Stimulated activated CD4-positive, alpha-beta T cell treated with anti-CD3 and anti-CD28 coated beads, Interleukin-15, amount 100 ng/mL, for 24 hours (primary cell): ENCODE results near the gene TRIOBP.
"Not testable (repeated sequence)": the region's sequence is repeated elsewhere in the genome, so short reads cannot be mapped to it uniquely, and the experiment has no call there.

Experiments used
- DNase-seq: peaks from one replicate; pipeline ENCODE4 v3.0.0-alpha.2; 2020

TRIOBP gene

DNA sequence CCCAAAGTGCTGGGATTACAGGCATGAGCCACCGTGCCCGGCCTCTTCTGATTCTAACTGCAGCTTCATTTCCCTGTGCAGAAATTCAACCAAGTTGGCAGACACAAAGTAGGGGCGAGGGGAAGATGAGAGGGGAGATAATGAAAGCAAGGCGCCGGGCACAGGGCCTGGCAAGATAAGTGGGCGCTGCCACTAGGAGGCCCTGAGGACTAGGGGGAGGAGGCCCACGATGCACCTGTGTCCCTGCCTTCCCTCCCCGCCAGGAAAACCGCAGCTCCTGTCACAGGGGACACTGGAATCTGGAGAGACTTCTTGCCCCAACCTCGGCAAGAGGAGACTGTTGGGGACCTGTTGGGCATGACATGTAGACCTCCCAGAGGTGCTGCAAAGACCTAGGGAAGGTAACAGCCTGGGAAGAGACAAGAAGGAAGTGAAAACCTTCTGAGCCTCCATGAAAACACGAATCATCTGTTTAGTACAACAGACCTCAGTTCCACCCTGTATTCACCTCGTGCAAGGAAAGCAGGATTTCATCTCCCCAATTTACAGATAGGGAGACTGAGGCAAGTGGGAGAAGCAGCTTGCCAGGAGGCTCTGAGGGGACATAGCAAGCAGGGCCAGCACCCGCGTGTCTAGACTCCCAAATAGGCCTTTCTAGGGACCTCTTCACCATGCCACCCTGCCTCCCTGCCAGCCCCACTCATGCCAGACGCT lies 24.5 kb upstream of the TRIOBP start:
- DNase-seq: no peak

DNA sequence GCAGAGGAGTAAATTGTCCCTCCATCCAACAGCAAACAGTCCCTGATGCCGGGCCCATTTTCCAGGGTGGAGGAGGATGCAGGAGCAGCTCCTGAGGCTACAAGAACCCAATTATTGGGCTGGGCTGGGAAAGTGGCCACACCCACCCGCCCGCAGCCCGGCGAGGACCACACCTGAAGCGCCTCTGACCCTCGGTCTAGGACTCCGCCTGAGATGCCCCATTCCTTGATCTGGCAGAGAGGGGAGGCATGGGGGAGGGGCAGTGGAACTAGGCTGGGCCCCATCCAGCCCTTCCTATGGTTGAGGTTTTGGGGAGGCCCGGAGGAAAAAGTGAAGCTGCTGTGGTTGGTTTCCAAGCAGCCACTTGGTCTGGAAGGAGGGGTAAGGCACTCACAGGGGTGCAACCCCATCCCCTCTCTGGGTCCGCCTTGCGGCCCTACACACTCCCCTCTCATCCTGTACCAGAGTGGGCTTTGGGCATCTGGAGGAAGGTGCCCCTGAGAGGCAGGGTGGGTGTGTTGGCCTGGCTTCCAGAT lies 23.9 kb upstream of the TRIOBP start:
- DNase-seq: peak; percentile 55

DNA sequence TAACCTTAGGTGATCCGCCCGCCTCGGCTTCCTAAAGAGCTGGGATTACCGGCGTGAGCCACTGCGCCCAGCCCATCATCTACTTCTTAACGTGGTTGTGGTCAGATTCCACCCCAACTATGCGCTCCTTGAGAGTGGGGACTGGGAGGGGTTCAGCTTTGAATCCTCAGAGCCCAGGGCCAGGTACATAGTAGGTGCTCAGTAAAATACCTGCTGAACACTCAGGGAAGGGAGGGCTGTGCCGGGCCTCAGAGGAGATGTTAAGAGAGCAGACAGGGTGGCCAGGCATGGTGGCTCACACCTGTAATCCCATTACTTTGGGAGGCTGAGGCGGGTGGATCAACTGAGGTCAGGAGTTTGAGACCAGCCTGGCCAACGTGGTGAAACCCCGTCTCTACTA lies 22.6 kb upstream of the TRIOBP start:
- no peak for DNase-seq

DNA sequence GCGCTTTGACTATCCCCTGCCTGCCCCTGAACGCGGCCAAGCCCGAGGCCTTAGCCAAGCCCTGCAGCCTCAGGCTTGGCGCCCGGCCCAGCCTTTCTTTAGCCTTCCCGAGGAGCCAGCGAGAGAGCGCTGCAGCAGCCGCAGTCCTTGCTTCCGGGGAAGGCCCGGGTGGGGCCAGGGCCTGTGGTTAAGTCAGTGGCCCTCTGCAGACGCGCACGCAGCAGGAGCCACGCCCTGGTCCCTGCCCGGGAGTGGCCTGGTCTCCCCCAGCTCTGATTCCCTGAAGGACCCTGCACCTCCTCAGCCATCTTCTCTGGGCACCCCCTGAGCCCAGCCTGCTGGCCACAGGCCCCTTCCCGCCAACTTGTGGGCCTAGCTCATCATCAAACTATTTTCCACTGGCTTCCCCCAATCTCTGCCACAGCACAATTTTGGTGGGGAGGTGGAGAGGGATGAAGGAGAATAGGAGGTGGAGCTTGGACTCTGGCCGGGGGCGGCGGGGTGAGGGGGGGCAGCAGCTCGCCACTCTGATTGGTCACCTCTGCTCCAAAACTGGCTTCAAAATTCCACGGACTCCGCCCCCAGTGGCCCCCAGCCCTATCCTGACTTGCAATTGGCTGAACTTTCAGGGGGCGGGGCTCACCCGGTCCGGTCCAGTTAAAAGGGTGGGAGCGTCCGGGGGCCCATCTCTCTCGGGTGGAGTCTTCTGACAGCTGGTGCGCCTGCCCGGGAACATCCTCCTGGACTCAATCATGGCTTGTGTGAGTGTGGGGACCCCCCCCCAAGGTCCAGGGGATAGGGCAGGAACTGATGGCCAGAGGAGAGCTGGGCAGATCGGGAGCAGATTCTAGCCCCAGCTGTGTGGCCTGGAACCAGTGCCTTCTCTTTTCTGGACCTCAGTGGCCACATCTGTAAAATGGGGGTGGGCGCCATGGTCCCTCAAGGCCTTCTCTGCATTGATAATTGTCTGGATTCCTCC lies 21.6 kb upstream of the TRIOBP start, which contains the start of gene LGALS1:
Gene LGALS1 (plus strand): TSS at position 686 of the 979 bp plus-strand sequence. CDS start 67 bp downstream, at position 753.
- peak; percentile 80 for DNase-seq

DNA sequence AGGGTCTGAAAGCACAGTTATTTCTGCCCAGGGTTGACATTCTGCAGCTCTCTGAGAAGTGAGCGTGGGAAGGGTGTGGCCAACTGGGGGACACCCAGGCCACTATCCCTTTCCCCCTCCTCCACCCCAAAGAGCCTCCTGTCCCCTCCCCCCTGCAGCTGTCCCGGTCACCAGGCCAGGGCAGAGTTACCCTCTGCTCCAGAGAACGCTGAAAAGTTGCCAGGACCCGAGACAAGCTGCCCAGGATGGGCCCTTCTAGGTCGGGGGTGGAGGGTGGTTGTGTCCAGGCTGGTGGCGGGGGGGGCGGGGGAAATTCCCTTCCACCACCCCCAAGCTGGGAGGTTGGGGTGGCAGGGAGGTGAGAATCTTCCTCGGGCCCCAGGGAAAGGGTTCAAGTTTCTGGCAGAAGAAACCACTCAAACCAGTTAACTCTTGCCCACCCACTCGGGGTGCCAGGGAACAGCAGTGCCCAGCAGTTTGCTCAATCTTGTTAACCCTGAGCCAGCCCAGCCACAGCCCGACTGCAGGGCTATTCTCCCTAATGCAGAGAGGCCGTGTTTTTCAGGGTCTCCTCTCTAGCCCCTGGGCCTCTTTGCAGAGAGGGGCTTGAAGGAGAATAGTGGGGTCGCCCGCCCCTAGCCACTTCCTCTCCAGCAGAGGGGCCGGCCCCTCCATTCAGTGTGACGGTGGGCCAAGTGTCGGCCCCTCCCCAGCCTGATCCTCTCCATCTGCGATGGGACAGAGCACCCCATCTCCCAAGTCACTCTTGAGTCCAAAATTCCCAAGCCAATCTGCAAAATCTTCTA lies 20.7 kb upstream of the TRIOBP start:
- DNase-seq: peak; percentile 48

DNA sequence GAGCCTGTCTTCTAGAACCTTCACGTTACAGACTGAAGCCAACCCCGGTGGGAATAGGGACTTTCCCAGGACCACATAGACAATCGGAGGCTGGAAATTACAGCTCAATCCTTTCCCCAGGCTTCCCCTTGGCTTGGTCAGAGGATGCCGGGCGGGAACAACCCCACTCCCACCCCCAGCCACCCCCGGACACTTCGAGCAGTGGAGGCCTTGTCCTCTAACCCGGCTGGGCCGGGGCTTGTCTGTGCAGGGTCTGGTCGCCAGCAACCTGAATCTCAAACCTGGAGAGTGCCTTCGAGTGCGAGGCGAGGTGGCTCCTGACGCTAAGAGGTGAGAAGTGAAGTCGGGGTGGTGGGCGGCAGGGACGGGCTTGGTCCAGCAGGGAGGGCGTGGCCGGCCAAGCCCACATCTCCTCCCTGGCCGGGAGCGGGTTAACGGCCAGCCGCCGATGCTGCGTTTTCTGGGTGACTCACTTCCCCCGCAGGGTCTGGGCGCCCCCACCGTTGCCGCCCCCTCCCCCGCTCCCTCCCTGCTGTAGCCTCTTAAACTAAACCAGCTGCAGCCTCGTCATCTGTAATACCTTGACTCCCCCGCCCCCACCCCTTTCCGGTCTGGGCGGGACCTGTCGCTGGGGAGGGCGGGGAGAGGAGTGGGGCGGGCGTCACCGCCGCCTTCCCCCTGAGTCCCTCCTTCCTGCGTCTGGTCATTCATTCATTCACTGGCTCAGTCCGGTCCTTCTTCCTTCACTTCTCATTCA lies 19.9 kb upstream of the TRIOBP start:
- DNase-seq: peak; percentile 95

DNA sequence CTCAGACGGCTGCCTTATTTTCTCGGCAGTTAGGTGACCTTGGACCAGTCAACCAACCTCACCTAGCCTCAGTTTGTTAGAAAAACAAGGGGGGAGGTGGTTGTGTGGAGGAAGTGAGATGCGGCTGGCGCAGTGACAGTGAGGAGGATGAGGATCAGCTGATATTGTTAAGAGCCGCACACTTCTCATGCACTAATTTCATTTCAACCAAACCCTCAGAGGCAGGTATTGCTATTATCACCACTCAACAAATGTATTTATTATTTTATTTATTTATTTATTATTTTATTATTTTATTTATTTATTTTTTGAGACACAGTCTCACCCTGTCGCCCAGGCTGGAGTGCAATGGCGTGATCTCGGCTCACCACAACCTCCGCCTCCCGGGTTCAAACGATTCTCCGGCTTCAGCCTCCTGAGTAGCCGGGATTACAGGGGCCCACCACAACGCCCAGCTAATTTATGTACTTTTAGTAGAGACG lies 19.3 kb upstream of the TRIOBP start:
- DNase-seq: no peak

DNA sequence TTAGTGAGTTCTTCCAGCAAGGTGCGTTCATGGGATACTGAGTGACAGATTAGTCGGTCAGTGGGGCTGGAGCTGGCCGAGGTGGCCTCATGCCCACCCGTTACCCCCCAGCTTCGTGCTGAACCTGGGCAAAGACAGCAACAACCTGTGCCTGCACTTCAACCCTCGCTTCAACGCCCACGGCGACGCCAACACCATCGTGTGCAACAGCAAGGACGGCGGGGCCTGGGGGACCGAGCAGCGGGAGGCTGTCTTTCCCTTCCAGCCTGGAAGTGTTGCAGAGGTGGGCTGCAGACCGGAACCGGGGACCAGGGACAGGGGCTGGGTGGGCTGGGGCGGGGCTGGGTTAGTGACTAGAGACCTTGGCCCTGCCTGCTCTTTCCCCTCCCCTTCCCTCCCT lies 18.5 kb upstream of the TRIOBP start:
- no peak for DNase-seq

DNA sequence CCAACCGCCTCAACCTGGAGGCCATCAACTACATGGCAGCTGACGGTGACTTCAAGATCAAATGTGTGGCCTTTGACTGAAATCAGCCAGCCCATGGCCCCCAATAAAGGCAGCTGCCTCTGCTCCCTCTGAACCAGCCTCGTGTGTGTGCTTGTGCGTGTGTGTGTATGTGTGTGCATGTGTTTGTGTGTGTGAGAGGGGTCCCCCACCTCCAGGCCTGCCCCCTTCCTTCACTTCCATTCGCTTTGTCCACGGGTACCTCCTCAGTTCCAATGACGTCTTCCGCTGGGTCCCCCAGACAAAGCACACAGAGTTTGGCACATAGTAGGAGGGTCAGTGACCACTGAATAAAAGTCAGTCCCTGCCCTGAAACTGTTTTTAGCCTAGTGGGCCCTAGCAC lies 17.2 kb upstream of the TRIOBP start:
- DNase-seq: no peak

DNA sequence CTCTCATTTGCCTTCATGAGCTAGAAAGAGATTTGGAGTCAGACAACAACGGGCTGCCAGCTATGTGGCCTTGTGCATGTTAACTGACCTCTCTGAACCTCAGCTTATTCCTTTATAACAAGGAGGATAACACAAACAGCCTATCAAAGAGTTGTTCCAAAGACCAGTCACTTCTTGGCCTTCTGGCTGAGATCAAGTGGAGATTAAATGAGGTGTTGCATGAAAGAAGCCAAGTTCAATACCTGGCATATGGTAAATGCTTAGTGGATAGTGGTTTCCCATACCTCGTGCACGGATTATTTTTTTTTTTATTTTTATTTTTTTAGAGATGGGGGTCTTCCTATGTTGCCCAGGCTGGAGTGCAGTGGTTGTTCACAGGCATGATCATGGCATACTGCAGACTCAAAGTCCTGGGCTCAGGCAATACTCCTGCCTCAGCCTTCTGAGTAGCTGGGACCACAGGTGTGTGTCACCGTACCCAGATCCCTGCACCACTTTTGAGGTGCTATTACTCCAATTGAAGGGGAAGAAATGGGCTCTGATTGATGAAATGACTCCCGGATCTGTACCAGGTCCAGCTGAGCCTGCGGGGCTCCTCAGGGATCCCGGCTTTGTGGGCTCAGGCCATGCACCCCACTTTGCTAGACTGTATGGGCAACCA lies 16.5 kb upstream of the TRIOBP start:
- no peak for DNase-seq

DNA sequence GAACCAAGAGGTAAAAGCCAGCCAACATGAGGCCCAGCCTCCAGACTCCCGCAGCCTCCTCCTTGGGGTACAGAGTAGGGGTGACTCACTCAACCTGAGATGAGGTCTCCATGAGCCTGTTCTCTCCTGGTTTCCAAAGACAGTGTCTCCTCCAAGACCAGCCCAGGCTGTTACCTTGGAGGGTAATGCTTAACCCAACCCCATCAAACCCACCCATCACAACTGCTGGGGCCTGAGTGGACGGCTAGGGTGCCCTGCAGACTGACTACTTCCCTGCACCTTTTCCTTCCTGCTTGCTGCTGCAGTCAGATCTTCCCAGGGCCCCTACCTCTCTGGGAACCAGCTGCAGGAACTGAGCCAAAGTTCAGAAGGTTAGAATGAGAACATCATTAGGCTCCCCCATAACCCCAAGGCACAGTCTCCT lies 15.8 kb upstream of the TRIOBP start:
- DNase-seq: no peak

DNA sequence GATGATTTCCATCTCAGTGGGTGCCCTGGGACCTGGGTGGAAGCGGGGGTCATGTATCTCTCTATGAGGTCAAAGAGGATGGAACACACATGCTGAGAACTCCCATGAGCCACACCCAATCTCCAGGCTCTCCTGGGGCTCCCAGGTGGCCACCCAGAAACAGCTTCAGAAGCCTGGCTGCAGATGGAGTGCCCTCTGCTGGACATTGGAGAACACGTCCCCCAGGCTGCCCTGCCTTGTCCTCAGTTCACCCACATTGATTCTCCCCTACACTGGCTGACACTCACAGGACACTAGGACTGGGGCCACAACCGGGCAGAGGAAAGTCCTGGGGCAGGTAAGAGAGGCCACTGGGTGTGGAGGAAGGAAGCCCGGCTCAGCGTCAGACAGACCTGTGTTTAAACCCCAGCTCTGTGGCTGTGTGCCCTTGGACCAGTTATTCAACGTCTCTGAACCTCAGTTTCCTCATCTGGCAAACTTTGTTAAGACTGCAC lies 15.2 kb upstream of the TRIOBP start:
- peak; percentile 85 for DNase-seq

DNA sequence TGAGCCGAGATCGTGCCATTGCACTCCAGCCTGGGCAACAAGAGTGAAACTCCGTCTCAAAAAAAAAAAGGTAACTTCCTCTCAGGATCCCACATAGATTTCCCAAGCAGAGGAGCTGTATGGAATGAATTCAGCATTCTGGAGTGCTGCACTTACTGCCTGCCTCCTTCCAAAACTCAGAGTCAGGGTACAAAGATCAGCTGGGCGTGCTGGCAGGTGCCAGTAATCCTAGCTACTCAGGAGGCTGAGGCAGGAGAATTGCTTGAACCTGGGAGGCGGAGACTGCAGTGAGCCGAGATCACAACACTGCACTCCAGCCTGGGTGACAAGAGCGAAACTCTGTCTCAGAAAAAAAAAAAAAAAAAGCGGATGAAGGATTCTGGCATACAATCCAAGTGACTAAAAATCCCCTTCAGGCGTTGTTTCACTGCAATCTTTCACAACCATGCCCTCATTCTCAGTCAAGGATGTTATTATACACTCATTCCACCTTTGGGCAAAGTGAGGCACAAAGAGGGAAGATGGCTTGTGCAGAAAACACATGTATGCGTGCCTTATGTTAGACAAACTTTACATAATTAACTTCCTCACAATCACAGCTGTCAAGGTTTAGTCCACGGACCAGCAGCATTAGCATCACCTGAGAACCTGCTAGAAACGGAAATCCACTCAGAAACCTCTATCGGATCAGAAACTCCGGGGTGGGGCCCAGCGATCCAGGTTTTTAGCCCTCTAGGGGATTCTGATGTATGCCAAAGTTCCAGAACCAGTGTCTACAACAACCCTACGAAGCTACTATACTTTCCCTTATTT lies 11.8 kb upstream of the TRIOBP start:
- DNase-seq: no peak

DNA sequence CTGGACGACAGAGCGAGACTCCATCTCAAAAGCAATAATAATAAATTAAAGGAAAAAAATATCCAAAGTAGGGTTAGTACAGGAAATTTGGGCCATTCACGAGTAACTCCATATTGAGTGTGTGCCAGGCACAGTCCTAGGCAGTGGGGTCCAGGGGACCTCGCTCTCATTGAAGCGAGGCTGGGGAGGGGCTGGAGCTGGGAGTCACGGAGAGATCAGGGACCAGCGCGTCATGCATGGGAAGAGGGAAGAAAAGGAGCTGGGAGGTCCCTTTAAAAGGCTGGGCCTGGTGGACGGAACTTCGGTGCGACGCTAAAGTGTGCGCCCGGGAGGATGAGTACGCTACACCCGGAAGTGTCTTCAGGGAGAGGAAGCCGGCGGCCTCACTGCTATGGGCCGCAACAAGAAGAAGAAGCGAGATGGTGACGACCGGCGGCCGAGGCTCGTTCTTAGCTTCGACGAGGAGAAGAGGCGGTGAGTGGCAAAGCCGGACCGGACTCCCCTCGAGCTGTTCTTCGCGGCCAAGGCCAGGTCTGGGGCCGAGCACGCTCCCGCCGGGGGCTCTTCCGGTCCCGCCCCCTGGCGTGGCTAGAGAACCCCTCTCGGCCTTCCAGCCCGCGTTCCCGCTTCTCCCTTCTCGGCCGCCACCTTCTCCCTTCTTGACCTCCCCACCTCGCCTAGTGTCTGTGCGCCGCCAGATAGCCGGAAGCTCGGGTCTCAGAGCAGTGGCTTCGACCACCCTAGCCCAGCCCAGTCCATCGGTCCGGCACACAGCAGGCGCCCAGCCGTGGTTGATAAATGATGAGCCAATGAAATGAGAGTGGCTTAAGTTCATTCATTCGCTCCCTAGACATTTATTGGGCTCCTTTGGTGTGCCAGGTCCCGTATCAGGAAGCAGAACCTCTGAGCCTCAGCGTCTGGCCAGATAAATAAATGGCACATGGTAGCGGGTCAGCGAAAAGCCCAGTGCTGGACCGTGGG lies 10.6 kb upstream of the TRIOBP start, which contains the start of gene NOL12:
Gene NOL12 (plus strand): TSS at position 342 of the 981 bp plus-strand sequence. CDS start 50 bp downstream, at position 392.
- peak; percentile 82 for DNase-seq

DNA sequence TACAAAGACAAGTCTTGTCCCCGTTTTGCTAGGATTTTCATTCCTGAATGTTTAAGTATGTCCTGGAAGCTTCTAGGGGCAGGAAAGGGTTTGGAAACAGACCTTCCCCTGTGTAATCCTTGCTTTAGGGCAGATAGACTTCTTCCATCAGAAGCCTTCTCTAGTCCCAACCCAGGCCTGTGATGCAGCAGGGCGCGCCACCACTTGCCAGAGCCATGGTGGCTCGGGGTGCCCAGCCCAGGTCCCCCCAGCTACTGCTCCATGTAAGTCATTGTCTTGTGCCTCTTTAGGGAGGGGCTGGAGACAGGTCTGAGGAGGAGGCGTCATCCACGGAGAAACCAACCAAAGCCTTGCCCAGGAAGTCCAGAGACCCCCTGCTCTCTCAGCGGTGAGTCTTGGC lies 6.4 kb upstream of the TRIOBP start:
- no peak for DNase-seq

DNA sequence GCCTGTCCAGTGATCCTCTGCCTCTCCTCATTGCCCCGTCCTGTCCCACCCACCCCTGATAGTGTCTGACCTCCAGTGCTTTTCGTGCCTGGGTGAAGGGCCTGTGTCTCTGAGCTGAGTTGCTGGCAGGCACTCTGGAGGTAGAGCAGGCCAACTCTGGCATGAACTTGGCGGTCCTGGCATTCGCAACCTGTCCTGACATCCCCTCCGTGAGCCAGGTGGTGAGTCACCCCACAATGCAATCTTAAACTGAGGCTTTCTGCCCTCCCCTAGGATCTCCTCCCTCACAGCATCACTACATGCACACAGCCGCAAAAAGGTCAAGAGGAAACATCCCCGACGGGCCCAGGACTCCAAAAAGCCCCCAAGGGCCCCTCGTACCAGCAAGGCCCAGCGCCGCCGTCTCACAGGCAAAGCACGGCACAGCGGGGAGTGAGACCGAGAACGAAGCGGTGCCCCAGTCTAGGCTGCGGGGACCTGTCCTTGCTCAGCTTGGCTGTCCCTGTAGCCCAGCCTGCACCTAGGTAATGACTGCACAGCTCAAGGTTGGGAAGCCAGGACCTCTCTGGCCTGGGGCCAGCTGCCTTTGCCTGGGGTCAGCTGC lies 5.8 kb upstream of the TRIOBP start:
- no peak for DNase-seq

DNA sequence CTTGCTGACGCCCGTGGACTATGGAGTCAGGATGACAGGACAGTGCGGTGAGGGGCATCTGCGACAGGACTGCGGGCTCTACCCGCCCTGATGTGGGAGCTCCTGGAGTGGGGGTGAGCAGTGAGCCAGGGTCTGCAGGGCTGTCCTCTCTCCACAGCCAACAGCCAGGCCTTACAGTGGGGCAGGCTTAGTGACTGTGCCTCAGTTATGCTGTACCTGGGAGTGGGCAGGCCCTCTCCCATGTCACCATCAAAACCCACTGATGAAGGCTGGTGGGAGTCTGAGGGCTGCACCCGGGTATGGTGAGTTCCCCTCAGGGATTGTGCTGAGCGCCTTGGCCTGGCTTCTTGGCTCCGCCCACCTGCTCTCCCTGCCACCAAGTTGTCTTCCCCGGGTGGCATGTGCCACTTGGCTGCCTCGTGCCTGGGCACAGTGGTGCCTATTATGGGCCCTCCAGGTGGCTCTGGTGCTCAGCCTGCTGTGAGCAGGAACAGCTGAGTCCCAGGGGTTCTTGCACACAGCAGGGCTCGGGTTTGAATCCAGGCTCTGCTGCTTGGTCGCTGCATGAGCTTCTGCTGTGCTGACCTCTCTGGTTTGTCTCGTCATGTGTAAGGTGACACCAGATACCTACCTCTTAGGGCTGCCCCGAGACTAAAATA lies 4.1 kb upstream of the TRIOBP start:
- no peak for DNase-seq

DNA sequence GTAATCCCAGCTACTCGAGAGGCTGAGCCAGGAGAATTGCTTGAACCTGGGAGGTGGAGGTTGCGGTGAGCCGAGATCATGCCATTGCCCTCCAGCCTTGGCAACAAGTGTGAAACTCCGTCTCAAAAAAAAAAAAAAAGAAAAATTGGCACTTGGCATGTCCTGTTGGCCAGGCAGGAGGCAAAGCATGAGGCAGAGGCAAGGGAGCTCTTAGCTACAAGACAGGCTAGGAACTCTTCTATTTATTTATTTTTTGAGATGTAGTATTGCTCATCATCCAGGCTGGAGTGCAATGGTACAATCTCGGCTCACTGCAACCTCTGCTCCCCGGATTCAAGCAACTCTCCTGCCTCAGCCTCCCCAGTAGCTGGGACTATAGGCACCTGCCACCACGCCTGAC lies 2.7 kb upstream of the TRIOBP start:
- DNase-seq: not testable (repeated sequence)
